HepG2 (cell line): ENCODE measurements around the gene BIRC5. TPM values are rescaled to one million over a fixed set of nuclear protein-coding genes. Genes with fewer than 3 reads are reported as not detected.

Experiments used
- ADNP ChIP-seq: sonication (generic); formaldehyde crosslinking; IDR thresholded peaks from 2 replicates; pipeline ENCODE4 v1.4.0; 2020; ENCODE audit warnings: missing genetic modification reagents
- NFE2L2 ChIP-seq: fragments of 150-350 bp; IDR thresholded peaks from 2 replicates; pipeline ENCODE4 v1.6.1; 2014; ENCODE audit warnings: low read length
- NR2F2 ChIP-seq: IDR thresholded peaks from 2 replicates; pipeline ENCODE4 v1.6.1; 2012; ENCODE audit warnings: low read depth, inconsistent platforms, borderline replicate concordance
- POLR2AphosphoS5 ChIP-seq: IDR thresholded peaks from 2 replicates; pipeline ENCODE4 v1.6.1; 2012; ENCODE audit warnings: low read depth, low read length
- ZNF17 ChIP-seq: sonication (generic); formaldehyde crosslinking; IDR thresholded peaks from 2 replicates; pipeline ENCODE4 v1.5.0; 2020; ENCODE audit warnings: mild to moderate bottlenecking, missing genetic modification reagents
- ZNF44 ChIP-seq: sonication (generic); formaldehyde crosslinking; IDR thresholded peaks from 2 replicates; pipeline ENCODE4 v1.5.1; 2020; ENCODE audit warnings: mild to moderate bottlenecking, missing genetic modification reagents
- ZNF703 ChIP-seq: sonication (generic); formaldehyde crosslinking; IDR thresholded peaks from 2 replicates; pipeline ENCODE4 v1.5.1; 2020; ENCODE audit warnings: missing genetic modification reagents, mild to moderate bottlenecking, moderate library complexity, borderline replicate concordance
- polyA plus RNA-seq, 8 experiments: library from polyadenylated mRNA; depleted of rRNA in 3 of 8; stranded (reverse) in 7 of 8; unstranded in 1 of 8; fragments of >200 nt; fragmentation: Illumina TruSeq in 4 of 8; extraction: Trizol in 4 of 8; gene quantifications; 2 replicates each; pipeline versions ENCODE4 v1.2.1 to v1.2.3, GENCODE V29; 2011 to 2016; ENCODE audit warnings: low read depth in 4 of 8, missing spikeins in 1 of 8, mixed read lengths in 1 of 8; ENCODE audit not compliant: insufficient read depth in 1 of 8
- total RNA-seq, 5 experiments: library from RNA; depleted of rRNA; stranded (reverse); fragments of >200 nt; fragmentation: Illumina TruSeq; extraction: Trizol; gene quantifications; 2 replicates each; pipeline ENCODE4 v1.2.3, GENCODE V29; 2016; ENCODE audit warnings: low read depth in 1 of 5
- TF ChIP-seq, protein P1 (sequence below): sonication (generic); formaldehyde crosslinking; conservative IDR thresholded peaks from 2 replicates; pipeline ENCODE4 v1.5.0; 2020; ENCODE audit warnings: missing genetic modification reagents
- TF ChIP-seq, protein P2 (sequence below): sonication (generic); formaldehyde crosslinking; IDR thresholded peaks from 2 replicates; pipeline ENCODE4 v1.5.0; 2020; ENCODE audit warnings: mild to moderate bottlenecking, missing genetic modification reagents
- TF ChIP-seq, protein P3 (sequence below), 2 experiments: sonication (generic) in 1 of 2; formaldehyde crosslinking in 1 of 2; IDR thresholded peaks; 2 replicates each; pipeline versions ENCODE4 v1.4.0 to v1.6.1; 2018 to 2020; ENCODE audit warnings: missing genetic modification reagents in 2 of 2, borderline replicate concordance in 1 of 2, low read depth in 1 of 2, mild to moderate bottlenecking in 1 of 2, missing biosample characterization in 1 of 2
- TF ChIP-seq, protein P4 (sequence below): sonication (generic); formaldehyde crosslinking; IDR thresholded peaks from 2 replicates; pipeline ENCODE4 v1.5.0; 2020; ENCODE audit warnings: missing genetic modification reagents, mild to moderate bottlenecking, borderline replicate concordance
- TF ChIP-seq, protein P5 (sequence below): sonication (generic); formaldehyde crosslinking; IDR thresholded peaks from 2 replicates; pipeline ENCODE4 v1.4.0; 2020; ENCODE audit warnings: missing genetic modification reagents, borderline replicate concordance
- TF ChIP-seq, protein P6 (sequence below): sonication (generic); formaldehyde crosslinking; conservative IDR thresholded peaks from 2 replicates; pipeline ENCODE4 v1.4.0; 2020; ENCODE audit warnings: missing genetic modification reagents

BIRC5 gene
- total and polyA plus RNA-seq, 2 of the 13 experiments (the other 11 are each of a cell fraction or from before 2014, with no cell fraction given) = 30.3 to 135 TPM

DNA sequence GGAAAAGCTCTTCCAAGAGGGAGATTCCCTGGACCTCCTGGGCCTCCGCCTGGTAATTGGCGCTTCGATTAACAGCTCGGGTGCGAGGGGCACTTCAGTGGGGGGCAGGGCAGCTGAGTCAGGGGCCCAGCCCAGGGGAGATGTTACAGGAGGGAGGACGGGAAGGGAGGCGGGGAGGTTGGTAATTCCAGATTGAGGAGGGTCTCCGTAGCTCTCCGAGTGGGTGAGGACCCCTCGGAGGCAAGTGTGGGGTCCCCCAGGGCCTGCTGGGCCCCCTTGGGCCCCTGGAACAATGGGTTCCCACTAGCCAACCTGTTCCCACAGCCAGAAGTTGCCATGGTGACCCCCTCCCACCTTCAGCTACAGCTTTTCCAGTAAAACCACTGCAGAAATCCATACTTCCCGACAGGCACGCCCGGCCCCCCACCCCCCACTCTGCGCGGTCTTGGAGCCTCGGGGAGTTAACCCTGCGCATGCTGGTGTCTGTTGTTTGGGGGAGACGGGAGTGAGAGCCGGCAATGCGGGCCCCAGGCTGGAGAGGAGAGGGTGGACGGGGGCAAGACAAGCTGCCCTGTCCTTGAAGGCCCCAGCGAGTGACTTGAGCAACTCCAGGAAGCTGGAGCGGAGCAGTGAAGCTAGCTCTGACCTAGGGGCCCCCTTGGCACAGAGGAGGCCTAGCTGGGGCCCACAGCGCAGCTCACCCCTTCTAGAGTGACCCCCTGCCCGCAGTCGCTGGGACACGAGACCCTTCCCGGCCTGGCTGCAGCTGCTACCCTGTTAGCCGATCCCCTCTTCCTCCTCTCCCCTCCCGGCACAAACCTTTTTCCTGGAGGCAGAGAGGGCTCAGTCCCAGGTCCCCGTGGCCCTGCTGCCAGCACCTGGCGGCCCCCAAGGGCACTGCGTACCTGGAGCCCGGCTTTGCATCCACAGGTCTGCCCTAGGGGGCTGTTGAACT, 55.2 kb downstream of the BIRC5 start (continued):
- TF ChIP-seq, protein P1, sequence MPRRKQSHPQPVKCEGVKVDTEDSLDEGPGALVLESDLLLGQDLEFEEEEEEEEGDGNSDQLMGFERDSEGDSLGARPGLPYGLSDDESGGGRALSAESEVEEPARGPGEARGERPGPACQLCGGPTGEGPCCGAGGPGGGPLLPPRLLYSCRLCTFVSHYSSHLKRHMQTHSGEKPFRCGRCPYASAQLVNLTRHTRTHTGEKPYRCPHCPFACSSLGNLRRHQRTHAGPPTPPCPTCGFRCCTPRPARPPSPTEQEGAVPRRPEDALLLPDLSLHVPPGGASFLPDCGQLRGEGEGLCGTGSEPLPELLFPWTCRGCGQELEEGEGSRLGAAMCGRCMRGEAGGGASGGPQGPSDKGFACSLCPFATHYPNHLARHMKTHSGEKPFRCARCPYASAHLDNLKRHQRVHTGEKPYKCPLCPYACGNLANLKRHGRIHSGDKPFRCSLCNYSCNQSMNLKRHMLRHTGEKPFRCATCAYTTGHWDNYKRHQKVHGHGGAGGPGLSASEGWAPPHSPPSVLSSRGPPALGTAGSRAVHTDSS (CRISPR knock-in tag) = no peak
- TF ChIP-seq, protein P2, sequence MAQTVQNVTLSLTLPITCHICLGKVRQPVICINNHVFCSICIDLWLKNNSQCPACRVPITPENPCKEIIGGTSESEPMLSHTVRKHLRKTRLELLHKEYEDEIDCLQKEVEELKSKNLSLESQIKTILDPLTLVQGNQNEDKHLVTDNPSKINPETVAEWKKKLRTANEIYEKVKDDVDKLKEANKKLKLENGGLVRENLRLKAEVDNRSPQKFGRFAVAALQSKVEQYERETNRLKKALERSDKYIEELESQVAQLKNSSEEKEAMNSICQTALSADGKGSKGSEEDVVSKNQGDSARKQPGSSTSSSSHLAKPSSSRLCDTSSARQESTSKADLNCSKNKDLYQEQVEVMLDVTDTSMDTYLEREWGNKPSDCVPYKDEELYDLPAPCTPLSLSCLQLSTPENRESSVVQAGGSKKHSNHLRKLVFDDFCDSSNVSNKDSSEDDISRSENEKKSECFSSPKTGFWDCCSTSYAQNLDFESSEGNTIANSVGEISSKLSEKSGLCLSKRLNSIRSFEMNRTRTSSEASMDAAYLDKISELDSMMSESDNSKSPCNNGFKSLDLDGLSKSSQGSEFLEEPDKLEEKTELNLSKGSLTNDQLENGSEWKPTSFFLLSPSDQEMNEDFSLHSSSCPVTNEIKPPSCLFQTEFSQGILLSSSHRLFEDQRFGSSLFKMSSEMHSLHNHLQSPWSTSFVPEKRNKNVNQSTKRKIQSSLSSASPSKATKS (CRISPR knock-in tag) = no peak
- TF ChIP-seq ADNP (CRISPR knock-in tag) = no peak
- TF ChIP-seq, protein P3, sequence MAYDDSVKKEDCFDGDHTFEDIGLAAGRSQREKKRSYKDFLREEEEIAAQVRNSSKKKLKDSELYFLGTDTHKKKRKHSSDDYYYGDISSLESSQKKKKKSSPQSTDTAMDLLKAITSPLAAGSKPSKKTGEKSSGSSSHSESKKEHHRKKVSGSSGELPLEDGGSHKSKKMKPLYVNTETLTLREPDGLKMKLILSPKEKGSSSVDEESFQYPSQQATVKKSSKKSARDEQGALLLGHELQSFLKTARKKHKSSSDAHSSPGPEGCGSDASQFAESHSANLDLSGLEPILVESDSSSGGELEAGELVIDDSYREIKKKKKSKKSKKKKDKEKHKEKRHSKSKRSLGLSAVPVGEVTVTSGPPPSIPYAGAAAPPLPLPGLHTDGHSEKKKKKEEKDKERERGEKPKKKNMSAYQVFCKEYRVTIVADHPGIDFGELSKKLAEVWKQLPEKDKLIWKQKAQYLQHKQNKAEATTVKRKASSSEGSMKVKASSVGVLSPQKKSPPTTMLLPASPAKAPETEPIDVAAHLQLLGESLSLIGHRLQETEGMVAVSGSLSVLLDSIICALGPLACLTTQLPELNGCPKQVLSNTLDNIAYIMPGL (CRISPR knock-in tag; IDR thresholded peaks at IDR 0.05; ENCODE audit: borderline replicate concordance in 1 of 2, low read depth in 1 of 2) = no peak
- no peak for TF ChIP-seq NR2F2
- no peak for TF ChIP-seq ZNF44
- TF ChIP-seq ZNF703 (CRISPR knock-in tag) = no peak
- TF ChIP-seq, protein P4, sequence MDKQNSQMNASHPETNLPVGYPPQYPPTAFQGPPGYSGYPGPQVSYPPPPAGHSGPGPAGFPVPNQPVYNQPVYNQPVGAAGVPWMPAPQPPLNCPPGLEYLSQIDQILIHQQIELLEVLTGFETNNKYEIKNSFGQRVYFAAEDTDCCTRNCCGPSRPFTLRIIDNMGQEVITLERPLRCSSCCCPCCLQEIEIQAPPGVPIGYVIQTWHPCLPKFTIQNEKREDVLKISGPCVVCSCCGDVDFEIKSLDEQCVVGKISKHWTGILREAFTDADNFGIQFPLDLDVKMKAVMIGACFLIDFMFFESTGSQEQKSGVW (CRISPR knock-in tag) = no peak
- TF ChIP-seq, protein P5, sequence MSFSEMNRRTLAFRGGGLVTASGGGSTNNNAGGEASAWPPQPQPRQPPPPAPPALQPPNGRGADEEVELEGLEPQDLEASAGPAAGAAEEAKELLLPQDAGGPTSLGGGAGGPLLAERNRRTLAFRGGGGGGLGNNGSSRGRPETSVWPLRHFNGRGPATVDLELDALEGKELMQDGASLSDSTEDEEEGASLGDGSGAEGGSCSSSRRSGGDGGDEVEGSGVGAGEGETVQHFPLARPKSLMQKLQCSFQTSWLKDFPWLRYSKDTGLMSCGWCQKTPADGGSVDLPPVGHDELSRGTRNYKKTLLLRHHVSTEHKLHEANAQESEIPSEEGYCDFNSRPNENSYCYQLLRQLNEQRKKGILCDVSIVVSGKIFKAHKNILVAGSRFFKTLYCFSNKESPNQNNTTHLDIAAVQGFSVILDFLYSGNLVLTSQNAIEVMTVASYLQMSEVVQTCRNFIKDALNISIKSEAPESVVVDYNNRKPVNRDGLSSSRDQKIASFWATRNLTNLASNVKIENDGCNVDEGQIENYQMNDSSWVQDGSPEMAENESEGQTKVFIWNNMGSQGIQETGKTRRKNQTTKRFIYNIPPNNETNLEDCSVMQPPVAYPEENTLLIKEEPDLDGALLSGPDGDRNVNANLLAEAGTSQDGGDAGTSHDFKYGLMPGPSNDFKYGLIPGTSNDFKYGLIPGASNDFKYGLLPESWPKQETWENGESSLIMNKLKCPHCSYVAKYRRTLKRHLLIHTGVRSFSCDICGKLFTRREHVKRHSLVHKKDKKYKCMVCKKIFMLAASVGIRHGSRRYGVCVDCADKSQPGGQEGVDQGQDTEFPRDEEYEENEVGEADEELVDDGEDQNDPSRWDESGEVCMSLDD = no peak
- TF ChIP-seq POLR2AphosphoS5 = no peak
- TF ChIP-seq ZNF17 (CRISPR knock-in tag) = no peak
- TF ChIP-seq NFE2L2 = no peak
- TF ChIP-seq, protein P6, sequence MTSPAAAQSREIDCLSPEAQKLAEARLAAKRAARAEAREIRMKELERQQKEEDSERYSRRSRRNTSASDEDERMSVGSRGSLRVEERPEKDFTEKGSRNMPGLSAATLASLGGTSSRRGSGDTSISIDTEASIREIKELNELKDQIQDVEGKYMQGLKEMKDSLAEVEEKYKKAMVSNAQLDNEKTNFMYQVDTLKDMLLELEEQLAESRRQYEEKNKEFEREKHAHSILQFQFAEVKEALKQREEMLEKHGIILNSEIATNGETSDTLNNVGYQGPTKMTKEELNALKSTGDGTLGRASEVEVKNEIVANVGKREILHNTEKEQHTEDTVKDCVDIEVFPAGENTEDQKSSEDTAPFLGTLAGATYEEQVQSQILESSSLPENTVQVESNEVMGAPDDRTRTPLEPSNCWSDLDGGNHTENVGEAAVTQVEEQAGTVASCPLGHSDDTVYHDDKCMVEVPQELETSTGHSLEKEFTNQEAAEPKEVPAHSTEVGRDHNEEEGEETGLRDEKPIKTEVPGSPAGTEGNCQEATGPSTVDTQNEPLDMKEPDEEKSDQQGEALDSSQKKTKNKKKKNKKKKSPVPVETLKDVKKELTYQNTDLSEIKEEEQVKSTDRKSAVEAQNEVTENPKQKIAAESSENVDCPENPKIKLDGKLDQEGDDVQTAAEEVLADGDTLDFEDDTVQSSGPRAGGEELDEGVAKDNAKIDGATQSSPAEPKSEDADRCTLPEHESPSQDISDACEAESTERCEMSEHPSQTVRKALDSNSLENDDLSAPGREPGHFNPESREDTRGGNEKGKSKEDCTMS (CRISPR knock-in tag) = no peak
